Natural killer cell treated with Interleukin-12 subunit alpha and Interleukin-12 subunit beta and Interleukin-15 and Interleukin-18, amount 100 ng/mL, for 72 hours (primary cell): ENCODE measurements around the gene VGLL1. TPM values are rescaled to one million over a fixed set of nuclear protein-coding genes. Genes with fewer than 3 reads are reported as not detected.
A peak's percentile ranks its signal among the peaks of the same experiment; 100 is the strongest.

Source experiments
- ATAC-seq, 2 donors: fragments of 150-1000 bp; cut with Tn5 transposase in 1 of 2; sonication (Bioruptor Pico), chemical (Tn5 transposase) in 1 of 2; 2 replicates each; pipeline ENCODE4 v1.10.0; 2021
- DNase-seq: peaks from one replicate; pipeline ENCODE4 v3.0.0; 2022; ENCODE audit warnings: low spot score
- H3K27ac Mint-ChIP-seq, 2 donors: 1 replicate in 1 of 2; 2 replicates in 1 of 2; pipeline ENCODE4 v1.8.0; 2022; ENCODE audit warnings: mixed read lengths in 2 of 2, mild to moderate bottlenecking in 1 of 2, moderate library complexity in 1 of 2
- H3K27me3 Mint-ChIP-seq, 2 donors: 1 replicate in 1 of 2; 2 replicates in 1 of 2; pipeline ENCODE4 v1.8.0; 2022; ENCODE audit warnings: mixed read lengths in 2 of 2
- H3K36me3 Mint-ChIP-seq: one replicate; pipeline ENCODE4 v1.8.0; 2022; ENCODE audit warnings: mixed read lengths
- H3K4me1 Mint-ChIP-seq, 2 donors: 1 replicate in 1 of 2; 2 replicates in 1 of 2; pipeline ENCODE4 v1.8.0; 2022; ENCODE audit warnings: low read depth in 2 of 2, mixed read lengths in 2 of 2, mild to moderate bottlenecking in 1 of 2
- H3K4me3 Mint-ChIP-seq: one replicate; pipeline ENCODE4 v1.8.0; 2022; ENCODE audit warnings: mixed read lengths
- H3K9me3 Mint-ChIP-seq: 2 replicates; pipeline ENCODE4 v1.8.0; 2022; ENCODE audit warnings: mixed read lengths
- total RNA-seq, 2 donors: library from RNA; stranded (reverse); gene quantifications; one replicate each; pipeline ENCODE4 v1.2.3, GENCODE V29; 2022

The VGLL1 gene
- total RNA-seq = not detected

DNA sequence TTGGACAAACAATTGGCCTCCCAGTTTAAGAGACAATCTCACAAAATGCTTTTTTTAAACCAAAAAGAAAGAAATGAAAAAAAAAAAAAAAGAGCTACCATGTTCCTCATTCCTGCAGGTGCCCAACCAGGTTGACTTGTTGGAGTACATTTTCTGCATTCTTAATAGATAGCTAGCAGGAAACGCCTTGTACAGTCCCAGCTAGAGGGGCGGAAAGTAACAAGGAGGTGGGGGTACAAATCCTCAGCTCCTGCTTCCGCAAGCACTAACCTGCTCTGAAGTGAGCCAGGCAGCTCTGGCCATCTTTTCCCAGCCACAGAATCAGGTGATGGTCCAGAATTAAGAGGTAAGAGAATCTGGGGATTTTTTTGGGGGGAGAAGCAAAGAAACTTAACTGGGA is at the start of gene VGLL1:
VGLL1 (plus strand) TSS at position 265 of the 400 bp plus-strand sequence. CDS start 3,806 bp downstream, outside the sequence.
- Mint-ChIP-seq H3K4me1 (peaks cover 0 to 5% of the 10 kb centered on the region in 2 donors), H3K27me3 (peaks cover 0 to 35% of the 10 kb centered on the region in 2 donors), H3K27ac (no peak within 1 kb of the TSS), H3K9me3 (no peaks in the 10 kb centered on the region), H3K36me3 (no peaks in the 10 kb centered on the region), H3K4me3 (no peak within 1 kb of the TSS)
- ATAC-seq (no peak), DNase-seq (no peak)

GRCh38 chrX:136487647-136488046 is 44.4 kb upstream of the VGLL1 start, which contains the start of gene BRS3:
Gene BRS3 (plus strand): TSS chrX:136487947. CDS start chrX:136488115, 168 bp downstream.
- H3K4me1 Mint-ChIP-seq = no peaks in the 10 kb centered on the region
- ATAC-seq (no peak), DNase-seq (no peak)
- H3K36me3 Mint-ChIP-seq = no peaks in the 10 kb centered on the region
- H3K27ac Mint-ChIP-seq = no peak within 1 kb of the TSS
- peaks cover 34 to 45% of the 10 kb centered on the region in 2 donors for H3K27me3 Mint-ChIP-seq
- H3K9me3 Mint-ChIP-seq = no peaks in the 10 kb centered on the region
- no peak within 1 kb of the TSS for H3K4me3 Mint-ChIP-seq

DNA sequence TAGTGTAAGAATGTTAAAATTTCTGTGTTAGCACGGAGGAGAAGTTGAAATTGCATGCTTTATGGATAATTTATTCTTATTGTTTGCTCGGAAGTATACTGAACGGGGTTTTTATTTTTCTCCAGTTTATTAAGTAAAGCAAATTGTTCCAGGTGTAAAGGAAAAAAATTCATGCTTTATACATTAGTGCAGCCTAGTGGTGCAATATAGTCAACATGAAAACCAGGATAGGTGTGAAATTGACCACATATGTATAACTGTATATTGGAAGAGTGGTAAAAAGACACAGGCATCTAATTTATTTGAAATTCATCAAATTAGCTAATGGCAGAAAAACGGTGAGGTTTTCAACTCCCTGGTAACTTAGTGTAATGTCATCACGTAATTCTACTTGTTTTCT is 43.3 kb upstream of the VGLL1 start:
- ATAC-seq (no peak), DNase-seq (no peak)
- H3K9me3 Mint-ChIP-seq = no peaks in the 10 kb centered on the region
- no peak overlapping the region for H3K27ac Mint-ChIP-seq
- H3K27me3 Mint-ChIP-seq = peaks cover 30 to 39% of the 10 kb centered on the region in 2 donors
- no peaks in the 10 kb centered on the region for H3K36me3 Mint-ChIP-seq
- no peaks in the 10 kb centered on the region for H3K4me1 Mint-ChIP-seq
- H3K4me3 Mint-ChIP-seq = no peak overlapping the region

GRCh38 chrX:136491832-136492231 is 40.2 kb upstream of the VGLL1 start:
- DNase-seq (no peak), ATAC-seq (no peak)
- peaks cover 20 to 32% of the 10 kb centered on the region in 2 donors for H3K27me3 Mint-ChIP-seq
- H3K27ac Mint-ChIP-seq = no peak overlapping the region
- no peaks in the 10 kb centered on the region for H3K9me3 Mint-ChIP-seq
- H3K4me3 Mint-ChIP-seq = no peak overlapping the region
- no peaks in the 10 kb centered on the region for H3K4me1 Mint-ChIP-seq
- no peaks in the 10 kb centered on the region for H3K36me3 Mint-ChIP-seq

GRCh38 chrX:136493011-136493410 is 39.0 kb upstream of the VGLL1 start:
- Mint-ChIP-seq H3K9me3 (no peaks in the 10 kb centered on the region), H3K27ac (no peak overlapping the region), H3K4me3 (no peak overlapping the region), H3K36me3 (no peaks in the 10 kb centered on the region), H3K4me1 (no peaks in the 10 kb centered on the region), H3K27me3 (peaks cover 20 to 32% of the 10 kb centered on the region in 2 donors)
- ATAC-seq (no peak), DNase-seq (no peak)

GRCh38 chrX:136495043-136495442 is 37.0 kb upstream of the VGLL1 start:
- DNase-seq = no peak
- Mint-ChIP-seq H3K4me3 (peak overlapping the region; percentile 17), H3K27me3 (peaks cover 15 to 17% of the 10 kb centered on the region in 2 donors), H3K27ac (peak overlapping the region in 1 of 2 donors; percentile 86), H3K36me3 (peaks cover 4% of the 10 kb centered on the region), H3K9me3 (no peaks in the 10 kb centered on the region), H3K4me1 (peaks cover 3 to 10% of the 10 kb centered on the region in 2 donors)
- ATAC-seq = no peak

GRCh38 chrX:136496186-136496763 is 35.7 kb upstream of the VGLL1 start:
- no peak for ATAC-seq
- Mint-ChIP-seq H3K9me3 (no peaks in the 10 kb centered on the region), H3K27ac (peak overlapping the region; percentile 86 to 95), H3K4me3 (peak overlapping the region; percentile 83), H3K4me1 (peaks cover 3 to 10% of the 10 kb centered on the region in 2 donors), H3K36me3 (peaks cover 4% of the 10 kb centered on the region), H3K27me3 (peaks cover 7 to 11% of the 10 kb centered on the region in 2 donors)
- DNase-seq = no peak

- peaks cover 5 to 9% of the 10 kb centered on the region in 2 donors for H3K27me3 Mint-ChIP-seq
- peak overlapping the region; percentile 86 to 95 for H3K27ac Mint-ChIP-seq
- H3K4me1 Mint-ChIP-seq = peaks cover 3 to 10% of the 10 kb centered on the region in 2 donors
- peak; percentile 91 for ATAC-seq
- DNase-seq = peak; percentile 89
- peak overlapping the region; percentile 93 for H3K4me3 Mint-ChIP-seq
- H3K36me3 Mint-ChIP-seq = peaks cover 4% of the 10 kb centered on the region
- H3K9me3 Mint-ChIP-seq = no peaks in the 10 kb centered on the region
Measured at GRCh38 chrX:136496764-136497555, 35.1 kb upstream of the VGLL1 start.

GRCh38 chrX:136497556-136498052 is 34.4 kb upstream of the VGLL1 start, which contains the start of gene HTATSF1:
Gene HTATSF1 (plus strand): TSS chrX:136497592. CDS start chrX:136497685, 93 bp downstream.
- H3K4me3 Mint-ChIP-seq = peak within 1 kb of the TSS; percentile 93
- peaks cover 4% of the 10 kb centered on the region for H3K36me3 Mint-ChIP-seq
- peak within 1 kb of the TSS; percentile 86 to 95 for H3K27ac Mint-ChIP-seq
- H3K9me3 Mint-ChIP-seq = no peaks in the 10 kb centered on the region
- ATAC-seq = peak; percentile 0 to 9
- peaks cover 0 to 2% of the 10 kb centered on the region in 2 donors for H3K27me3 Mint-ChIP-seq
- peaks cover 3 to 10% of the 10 kb centered on the region in 2 donors for H3K4me1 Mint-ChIP-seq
- no peak for DNase-seq

- DNase-seq (no peak), ATAC-seq (no peak)
- Mint-ChIP-seq H3K4me1 (peaks cover 0 to 4% of the 10 kb centered on the region in 2 donors), H3K4me3 (no peak overlapping the region), H3K27ac (no peak overlapping the region), H3K27me3 (peaks cover 0 to 8% of the 10 kb centered on the region in 2 donors), H3K36me3 (no peaks in the 10 kb centered on the region), H3K9me3 (no peaks in the 10 kb centered on the region)
Measured at GRCh38 chrX:136519069-136519468, 12.9 kb upstream of the VGLL1 start.

GRCh38 chrX:136523770-136524169 is 8.2 kb upstream of the VGLL1 start:
- Mint-ChIP-seq H3K9me3 (no peaks in the 10 kb centered on the region), H3K36me3 (no peaks in the 10 kb centered on the region), H3K4me3 (no peak overlapping the region), H3K27me3 (peaks cover 0 to 19% of the 10 kb centered on the region in 2 donors), H3K27ac (no peak overlapping the region), H3K4me1 (peaks cover 2 to 4% of the 10 kb centered on the region in 2 donors)
- ATAC-seq (no peak), DNase-seq (no peak)

DNA sequence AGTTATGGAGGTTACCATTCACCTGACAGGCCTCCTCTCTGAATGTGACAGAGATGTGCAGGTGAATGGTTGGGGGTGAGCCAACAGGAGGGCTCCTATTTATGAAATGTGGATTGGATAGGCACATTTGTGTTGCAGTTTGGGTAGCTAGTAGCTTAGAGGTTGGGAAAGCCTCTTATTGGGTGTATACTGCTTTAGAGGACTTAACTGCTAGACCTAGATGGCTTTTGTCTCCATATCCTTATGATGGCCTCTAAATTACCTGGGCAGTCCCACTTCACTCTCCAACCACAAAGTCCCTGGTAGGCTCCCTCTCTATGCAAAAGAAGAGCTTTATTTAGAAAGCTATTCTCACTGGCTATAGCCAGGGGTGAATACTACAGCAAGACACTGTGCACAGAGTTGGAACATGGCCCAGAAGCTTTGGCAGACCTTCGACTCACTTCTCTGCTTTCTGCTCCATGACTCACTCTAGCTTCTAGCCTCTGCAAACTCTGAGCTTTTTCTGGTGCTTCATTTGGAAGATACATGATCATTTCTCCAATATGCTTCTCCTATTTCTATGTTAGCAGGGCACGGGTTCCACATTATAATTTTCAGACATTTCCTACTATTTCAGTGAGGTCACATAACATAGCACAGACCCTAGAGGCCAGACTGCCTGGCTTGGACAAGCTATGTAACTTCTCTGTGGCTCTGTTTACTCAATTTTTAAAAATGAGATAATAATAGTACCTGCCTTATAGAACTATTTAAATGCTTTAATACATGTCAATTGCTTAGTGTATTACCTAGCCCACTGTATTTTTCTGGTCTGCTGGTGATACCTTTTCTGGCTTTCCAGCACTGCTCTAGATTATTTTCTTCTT is 6.0 kb upstream of the VGLL1 start:
- H3K27me3 Mint-ChIP-seq = peaks cover 0 to 28% of the 10 kb centered on the region in 2 donors
- DNase-seq = no peak
- no peaks in the 10 kb centered on the region for H3K9me3 Mint-ChIP-seq
- no peak overlapping the region for H3K27ac Mint-ChIP-seq
- H3K4me3 Mint-ChIP-seq = no peak overlapping the region
- no peaks in the 10 kb centered on the region for H3K36me3 Mint-ChIP-seq
- no peak for ATAC-seq
- peaks cover 4 to 5% of the 10 kb centered on the region in 2 donors for H3K4me1 Mint-ChIP-seq

GRCh38 chrX:136528645-136529315 is 3.2 kb upstream of the VGLL1 start:
- Mint-ChIP-seq H3K4me3 (no peak overlapping the region), H3K27ac (no peak overlapping the region), H3K9me3 (no peaks in the 10 kb centered on the region), H3K27me3 (peaks cover 0 to 33% of the 10 kb centered on the region in 2 donors), H3K36me3 (no peaks in the 10 kb centered on the region), H3K4me1 (peaks cover 0 to 5% of the 10 kb centered on the region in 2 donors)
- ATAC-seq = no peak
- DNase-seq = no peak
